Spleen (tissue), 11 donors: ENCODE data around the gene TRAPPC12. TPM values are rescaled to one million over a fixed set of nuclear protein-coding genes. Genes with fewer than 3 reads are reported as not detected.

Experiments used
- DNase-seq: peaks from one replicate; pipeline ENCODE4 v3.0.0-alpha.2; 2020
- H3K27ac ChIP-seq, 8 donors: fragments of 200-600 bp; sonication (generic) in 7 of 8; 1 replicate in 4 of 8; 2 replicates in 4 of 8; pipeline versions ENCODE4 v1.5.0 to v1.8.0; 2016 to 2021; ENCODE audit warnings: inconsistent platforms in 4 of 8, mild to moderate bottlenecking in 4 of 8, moderate library complexity in 1 of 8
- H3K27me3 ChIP-seq, 7 donors: fragments of 200-600 bp; sonication (generic) in 6 of 7; replicated peaks in 1 of 7; 1 replicate in 4 of 7; 2 replicates in 3 of 7; pipeline versions ENCODE4 v1.5.0 to v1.8.0; 2016 to 2021; ENCODE audit warnings: inconsistent platforms in 3 of 7, mild to moderate bottlenecking in 1 of 7
- H3K36me3 ChIP-seq, 6 donors: fragments of 200-600 bp; sonication (generic) in 5 of 6; 1 replicate in 4 of 6; 2 replicates in 2 of 6; pipeline versions ENCODE4 v1.5.0 to v1.8.0; 2016 to 2021; ENCODE audit warnings: inconsistent platforms in 2 of 6
- H3K4me1 ChIP-seq, 6 donors: fragments of 200-600 bp; sonication (generic) in 5 of 6; 1 replicate in 3 of 6; 2 replicates in 3 of 6; pipeline versions ENCODE4 v1.5.0 to v1.8.0; 2016 to 2021; ENCODE audit warnings: inconsistent platforms in 3 of 6
- H3K4me3 ChIP-seq, 8 donors: fragments of 200-600 bp; sonication (generic) in 7 of 8; 1 replicate in 4 of 8; 2 replicates in 4 of 8; pipeline versions ENCODE4 v1.5.0 to v1.8.0; 2016 to 2021; ENCODE audit warnings: inconsistent platforms in 4 of 8, mild to moderate bottlenecking in 4 of 8, moderate library complexity in 2 of 8
- H3K9me3 ChIP-seq, 8 donors: fragments of 200-600 bp; sonication (generic) in 7 of 8; 1 replicate in 4 of 8; 2 replicates in 4 of 8; pipeline versions ENCODE4 v1.5.0 to v1.8.0; 2016 to 2021; ENCODE audit warnings: inconsistent platforms in 4 of 8
- POLR2A ChIP-seq, 3 donors: fragments of 450-650 bp; IDR thresholded peaks; one replicate each; pipeline ENCODE4 v1.5.1; 2017; ENCODE audit warnings: antibody characterized with exemption in 3 of 3, mild to moderate bottlenecking in 1 of 3
- POLR2AphosphoS5 ChIP-seq, 3 donors: sonication (generic); formaldehyde crosslinking; IDR thresholded peaks; one replicate each; pipeline ENCODE4 v1.5.1; 2017; ENCODE audit warnings: antibody characterized with exemption in 3 of 3
- WGBS, 5 donors: extraction: QIAGEN DNeasy Blood & Tissue Kit in 3 of 5; methylation state at CpG; one replicate each; pipeline versions ENCODE4 v1.1.5 to v1.1.7; 2013 to 2018; 5-methylcytosine and 5-hydroxymethylcytosine counted together
- intact Hi-C: fragments of 100-400 bp; cut with DNase I; formaldehyde crosslinking; loops from one replicate; pipeline ENCODE4 v1.15.0; 2023; ENCODE audit warnings: low total_unique reads
- polyA plus RNA-seq, 3 donors: library from polyadenylated mRNA; stranded (reverse); fragments of 200-250 nt; gene quantifications; one replicate each; pipeline ENCODE4 v1.2.1, GENCODE V29; 2013
- total RNA-seq, 7 donors: library from RNA; depleted of rRNA in 3 of 7; stranded (reverse); fragments of >200 nt in 3 of 7; fragmentation: NEBNext Ultra II Directional in 4 of 7; extraction: Animal tissue kit (Norgen Biotek cat#: 25700) in 4 of 7; gene quantifications; one replicate each; pipeline versions ENCODE4 v1.1.0 to v1.2.1, GENCODE V29; 2016 to 2021
- TF ChIP-seq, protein P1 (sequence below), 11 experiments: fragments of 200-600 bp in 7 of 11; fragments of 450-650 bp in 4 of 11; sonication (generic) in 4 of 11; IDR thresholded peaks in 8 of 11; conservative IDR thresholded peaks in 3 of 11; 1 replicate in 7 of 11; 2 replicates in 4 of 11; pipeline versions ENCODE4 v1.4.0 to v1.8.0; 2016 to 2021; ENCODE audit warnings: antibody characterized with exemption in 11 of 11, inconsistent platforms in 4 of 11, mild to moderate bottlenecking in 1 of 11
- donor health status: healthy with polysubstance abuse.
- donor health status: DM: no; HTN: no; CAD: no; lungs with moderate emphysema.
- donor health status: DM: no; HTN: no; CAD: no.
- donor health status: Bipolar disorder and iron deficiency.
- donor health status: healthy.
- donor health status: DM: no; HTN: no; CAD: no.
- donor health status: DM: yes; HTN: yes; CAD: no.

The TRAPPC12 gene
- total and polyA plus RNA-seq, 10 donors, result 70.2 to 132 (median 97.1) TPM

DNA sequence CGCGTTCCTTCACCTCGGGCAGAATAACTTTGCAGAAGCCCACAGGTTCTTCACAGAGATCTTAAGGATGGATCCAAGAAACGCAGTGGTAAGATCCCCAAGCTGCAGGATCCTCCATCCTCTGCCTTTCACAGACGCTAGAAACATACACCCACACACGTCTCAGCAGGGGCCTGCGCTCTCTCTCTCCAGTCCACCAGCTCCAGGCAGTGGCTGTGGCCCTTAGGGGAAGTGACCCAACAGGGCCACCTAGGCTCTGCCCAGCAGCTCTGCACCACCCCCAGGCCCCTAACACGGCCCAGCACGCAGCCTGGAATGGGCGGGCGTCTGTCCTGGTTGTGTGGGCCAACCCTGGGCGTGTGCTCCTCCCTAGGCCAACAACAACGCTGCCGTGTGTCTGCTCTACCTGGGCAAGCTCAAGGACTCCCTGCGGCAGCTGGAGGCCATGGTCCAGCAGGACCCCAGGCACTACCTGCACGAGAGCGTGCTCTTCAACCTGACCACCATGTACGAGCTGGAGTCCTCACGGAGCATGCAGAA is 99.4 kb downstream of the TRAPPC12 start:
- Histone ChIP-seq H3K4me3 (no peak overlapping the region), H3K36me3 (peaks cover 0 to 98% (median 36%) of the 10 kb centered on the region in 6 donors), H3K4me1 (peaks cover 0 to 5% (median 0%) of the 10 kb centered on the region in 6 donors), H3K27me3 (no peaks in the 10 kb centered on the region), H3K9me3 (no peaks in the 10 kb centered on the region), H3K27ac (no peak overlapping the region)
- 89 to 98% (median 93%) methylated on average over 9 to 19 of the region's 19 CpGs for WGBS, 5 donors
- DNase-seq, result peak; percentile 58
- TF ChIP-seq, protein P1, sequence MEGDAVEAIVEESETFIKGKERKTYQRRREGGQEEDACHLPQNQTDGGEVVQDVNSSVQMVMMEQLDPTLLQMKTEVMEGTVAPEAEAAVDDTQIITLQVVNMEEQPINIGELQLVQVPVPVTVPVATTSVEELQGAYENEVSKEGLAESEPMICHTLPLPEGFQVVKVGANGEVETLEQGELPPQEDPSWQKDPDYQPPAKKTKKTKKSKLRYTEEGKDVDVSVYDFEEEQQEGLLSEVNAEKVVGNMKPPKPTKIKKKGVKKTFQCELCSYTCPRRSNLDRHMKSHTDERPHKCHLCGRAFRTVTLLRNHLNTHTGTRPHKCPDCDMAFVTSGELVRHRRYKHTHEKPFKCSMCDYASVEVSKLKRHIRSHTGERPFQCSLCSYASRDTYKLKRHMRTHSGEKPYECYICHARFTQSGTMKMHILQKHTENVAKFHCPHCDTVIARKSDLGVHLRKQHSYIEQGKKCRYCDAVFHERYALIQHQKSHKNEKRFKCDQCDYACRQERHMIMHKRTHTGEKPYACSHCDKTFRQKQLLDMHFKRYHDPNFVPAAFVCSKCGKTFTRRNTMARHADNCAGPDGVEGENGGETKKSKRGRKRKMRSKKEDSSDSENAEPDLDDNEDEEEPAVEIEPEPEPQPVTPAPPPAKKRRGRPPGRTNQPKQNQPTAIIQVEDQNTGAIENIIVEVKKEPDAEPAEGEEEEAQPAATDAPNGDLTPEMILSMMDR (IDR thresholded peaks at IDR 0.05 in 8 of 11, conservative IDR thresholded peaks at IDR 0.05 in 3 of 11), result no peak
- peak in 1 of 3 donors; percentile 41 for TF ChIP-seq POLR2AphosphoS5 (IDR thresholded peaks at IDR 0.05)
- intact Hi-C loops, result no loop called here

DNA sequence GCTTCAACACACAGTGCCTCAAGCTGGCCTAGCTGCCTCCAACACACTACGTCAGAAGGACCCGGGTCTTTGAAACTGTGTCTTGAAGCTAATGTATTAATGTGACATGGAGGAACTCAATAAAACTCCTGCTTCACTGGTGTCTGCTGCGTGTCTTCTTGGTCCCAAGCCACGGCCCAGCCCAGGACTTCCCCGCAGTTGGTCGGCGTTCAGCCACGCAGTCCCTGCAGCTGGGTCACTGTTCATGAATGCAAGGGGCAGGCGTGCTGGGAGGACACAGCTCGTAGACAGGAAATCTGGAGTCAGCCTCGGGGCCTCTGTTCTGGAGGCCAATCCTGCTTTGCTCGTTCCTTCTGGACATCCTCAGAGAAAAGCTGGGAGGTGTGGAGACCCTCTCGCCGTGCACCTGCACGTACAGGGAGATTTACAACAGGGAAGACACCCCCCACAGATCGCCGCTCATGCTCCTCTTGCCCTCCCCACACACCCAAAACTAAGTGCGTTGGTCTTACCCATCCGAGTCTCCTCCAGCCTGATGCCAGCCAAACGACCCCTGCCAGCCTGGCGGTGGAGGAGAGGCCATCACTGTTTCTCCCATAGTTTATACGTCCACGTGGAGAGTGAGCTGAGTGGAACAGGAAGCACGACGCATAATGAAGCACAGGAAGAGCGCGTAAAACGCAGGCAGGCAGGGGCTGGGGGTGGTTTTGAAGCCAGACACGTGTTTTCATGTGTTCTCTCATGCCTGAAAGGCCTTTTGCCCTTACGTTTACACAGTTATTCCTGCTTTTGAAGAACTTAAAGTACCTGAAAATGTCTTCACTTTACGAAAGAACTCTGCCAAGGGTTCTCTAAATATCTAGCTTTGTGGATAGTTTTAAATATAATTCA is 100.2 kb downstream of the TRAPPC12 start:
- H3K27ac ChIP-seq, result peak overlapping the region in 1 of 8 donors; percentile 26
- WGBS, 5 donors, result 80 to 85% (median 81%) methylated on average over 31 of the region's 31 CpGs
- intact Hi-C loops, result no loop called here
- H3K27me3 ChIP-seq, result no peaks in the 10 kb centered on the region
- no peak overlapping the region for H3K4me3 ChIP-seq
- peaks cover 0 to 5% (median 0%) of the 10 kb centered on the region in 6 donors for H3K4me1 ChIP-seq
- no peaks in the 10 kb centered on the region for H3K9me3 ChIP-seq
- TF ChIP-seq POLR2AphosphoS5 (IDR thresholded peaks at IDR 0.05) (no peak), POLR2A (IDR thresholded peaks at IDR 0.05) (no peak)
- peak; percentile 71 for DNase-seq
- H3K36me3 ChIP-seq, result peaks cover 0 to 98% (median 36%) of the 10 kb centered on the region in 6 donors

DNA sequence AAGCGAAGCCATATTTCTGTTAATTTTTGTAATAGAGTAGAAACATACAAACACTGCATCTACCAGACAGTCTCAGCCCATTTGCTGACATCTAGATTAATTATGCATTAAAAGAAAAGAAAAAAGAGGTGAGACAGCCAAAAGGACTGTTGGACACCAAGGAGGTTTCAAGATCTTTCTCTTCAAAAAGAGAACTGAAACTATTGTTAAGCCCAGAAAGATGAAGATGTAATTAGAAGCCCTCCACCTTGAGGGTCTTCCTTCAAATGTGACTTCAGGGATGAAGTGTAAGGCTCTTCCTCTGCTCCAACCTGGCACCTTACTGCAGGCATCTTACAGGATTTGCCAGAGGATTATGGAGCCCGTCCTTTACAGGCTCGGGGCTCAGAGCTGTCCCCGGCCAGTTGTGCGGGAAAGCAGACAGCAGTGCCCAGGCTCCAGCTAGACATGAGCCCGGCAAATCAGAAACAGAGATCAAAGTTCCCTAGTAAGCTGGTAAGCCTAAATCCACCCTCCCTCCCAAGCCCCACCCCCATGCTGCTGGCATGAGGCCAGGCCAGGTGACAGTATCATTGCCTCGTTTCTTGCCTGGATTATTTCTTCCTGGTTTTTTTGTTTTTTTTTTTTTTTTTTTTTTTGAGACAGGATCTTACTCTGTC is 101.0 kb downstream of the TRAPPC12 start:
- peak; percentile 54 for DNase-seq
- no peaks in the 10 kb centered on the region for H3K9me3 ChIP-seq
- peaks cover 0 to 95% (median 36%) of the 10 kb centered on the region in 6 donors for H3K36me3 ChIP-seq
- WGBS, 5 donors, result 65 to 82% (median 68%) methylated on average over 7 of the region's 7 CpGs
- intact Hi-C loops, result no loop called here
- TF ChIP-seq POLR2A (IDR thresholded peaks at IDR 0.05), result no peak
- TF ChIP-seq POLR2AphosphoS5 (IDR thresholded peaks at IDR 0.05), result no peak
- no peak overlapping the region for H3K4me3 ChIP-seq
- H3K27ac ChIP-seq, result peak overlapping the region in 1 of 8 donors; percentile 25
- peaks cover 0 to 5% (median 0%) of the 10 kb centered on the region in 6 donors for H3K4me1 ChIP-seq
- H3K27me3 ChIP-seq, result no peaks in the 10 kb centered on the region

DNA sequence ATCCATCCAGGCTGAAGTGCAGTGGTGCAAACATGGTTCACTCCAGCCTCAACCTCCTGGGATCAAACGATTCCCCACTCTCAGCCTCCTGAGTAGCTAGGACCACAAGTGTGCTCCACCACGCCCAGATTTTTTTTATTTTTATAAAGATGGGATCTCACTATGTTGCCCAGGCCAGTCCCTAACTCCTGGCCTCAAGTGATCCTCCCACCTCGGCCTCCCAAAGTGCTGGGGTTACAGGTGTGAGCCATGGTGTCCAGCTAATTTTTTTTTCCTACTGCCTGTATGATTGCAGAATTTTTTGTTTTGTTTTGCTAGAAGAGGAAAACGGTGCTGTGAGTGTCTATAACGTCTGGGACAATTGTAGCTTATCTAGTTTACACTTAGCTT is 101.5 kb downstream of the TRAPPC12 start:
- peaks cover 0 to 95% (median 34%) of the 10 kb centered on the region in 6 donors for H3K36me3 ChIP-seq
- no peaks in the 10 kb centered on the region for H3K27me3 ChIP-seq
- no peaks in the 10 kb centered on the region for H3K9me3 ChIP-seq
- DNase-seq, result peak; percentile 0
- no peak overlapping the region for H3K4me3 ChIP-seq
- TF ChIP-seq POLR2AphosphoS5 (IDR thresholded peaks at IDR 0.05) (no peak), POLR2A (IDR thresholded peaks at IDR 0.05) (no peak)
- TF ChIP-seq, protein P1 (IDR thresholded peaks at IDR 0.05 in 8 of 11, conservative IDR thresholded peaks at IDR 0.05 in 3 of 11), result no peak
- peak overlapping the region in 1 of 8 donors; percentile 25 for H3K27ac ChIP-seq
- 90 to 94% (median 94%) methylated on average over 5 of the region's 5 CpGs for WGBS, 5 donors
- intact Hi-C loops, result no loop called here
- H3K4me1 ChIP-seq, result peaks cover 0 to 5% (median 0%) of the 10 kb centered on the region in 6 donors
